ENCODE measurements around the gene SNX8.

- TF ChIP-seq CTCF (IDR thresholded peaks at IDR 0.05; ENCODE audit: low read depth, low read length, poor library complexity, severe bottlenecking), result no peak
- TF ChIP-seq EZH2phosphoT487 (IDR thresholded peaks at IDR 0.05; ENCODE audit: borderline replicate concordance, low read length), result no peak
Measured at GRCh38 chr7:2314209-2314955, at the start of gene SNX8.
